ENCODE data around the gene PDE4B. TPM values are rescaled to one million over a fixed set of nuclear protein-coding genes. Genes with fewer than 3 reads are reported as not detected.

PDE4B gene
- total RNA-seq, 2 experiments from 2014 or later: 42.2 to 71.2 TPM

- Mint-ChIP-seq H3K4me1 (no peaks in the 10 kb centered on the region), H3K27ac (no peak overlapping the region), H3K36me3 (no peaks in the 10 kb centered on the region), H3K9me3 (ENCODE audit: low read depth) (no peaks in the 10 kb centered on the region), H3K4me3 (no peak overlapping the region), H3K27me3 (peaks cover 19% of the 10 kb centered on the region)
- ATAC-seq (no peak), DNase-seq (no peak)
- CTCF ChIA-PET: no interaction called here
Measured at GRCh38 chr1:66137235-66137634, 344.5 kb downstream of the PDE4B start.

DNA sequence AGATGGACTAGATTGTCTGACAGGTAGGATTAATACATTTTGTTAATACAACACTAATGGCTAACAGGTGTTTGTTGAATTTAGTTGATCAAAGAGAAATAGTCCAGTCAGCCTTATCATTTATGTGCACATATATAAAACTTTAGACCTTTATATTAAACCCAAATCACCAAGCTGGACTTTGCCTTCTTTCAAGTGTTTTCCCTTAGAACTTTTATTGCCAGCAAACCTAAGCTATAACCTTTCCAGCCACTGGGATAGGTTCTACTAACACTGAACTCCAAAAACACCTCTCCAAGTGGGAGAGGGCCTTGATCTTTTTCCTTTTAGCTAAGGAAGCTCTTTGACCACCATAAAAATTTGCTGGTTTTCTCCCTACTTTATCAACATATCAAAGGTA, 345.9 kb downstream of the PDE4B start:
- H3K4me3 Mint-ChIP-seq: no peak overlapping the region
- peaks cover 30% of the 10 kb centered on the region for H3K27me3 Mint-ChIP-seq
- H3K4me1 Mint-ChIP-seq: no peaks in the 10 kb centered on the region
- ATAC-seq: no peak
- CTCF ChIA-PET: interaction anchor here (0.7 to 1.0 kb wide), 2 partner anchors 12 to 126 kb away, joined by 3 read pairs; no protein-coding TSS in a partner anchor
- no peaks in the 10 kb centered on the region for H3K36me3 Mint-ChIP-seq
- H3K27ac Mint-ChIP-seq: no peak overlapping the region
- no peaks in the 10 kb centered on the region for H3K9me3 Mint-ChIP-seq (ENCODE audit: low read depth)
- no peak for DNase-seq

DNA sequence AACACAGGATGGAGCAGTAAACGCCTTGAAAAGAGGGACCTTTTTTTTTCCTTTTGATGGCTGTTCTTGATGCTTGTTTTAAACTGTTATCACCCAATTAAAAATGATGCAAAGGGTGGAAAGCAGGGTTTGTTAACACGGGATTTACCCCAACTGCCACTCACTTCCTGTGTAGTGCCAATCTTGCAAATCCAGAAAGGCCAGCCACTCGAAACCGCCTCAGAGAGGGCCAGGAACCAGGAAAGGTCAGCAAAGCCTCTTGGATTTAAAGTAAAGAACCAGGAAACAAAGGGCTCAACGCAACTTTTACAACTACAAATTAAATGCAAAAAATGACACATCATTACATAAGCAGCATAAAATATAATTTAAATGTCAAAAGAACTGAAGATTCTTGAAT, 347.4 kb downstream of the PDE4B start:
- Mint-ChIP-seq H3K27me3 (peaks cover 31% of the 10 kb centered on the region), H3K4me3 (no peak overlapping the region), H3K9me3 (ENCODE audit: low read depth) (no peaks in the 10 kb centered on the region), H3K27ac (no peak overlapping the region), H3K4me1 (no peaks in the 10 kb centered on the region), H3K36me3 (no peaks in the 10 kb centered on the region)
- CTCF ChIA-PET: no interaction called here
- no peak for DNase-seq
- no peak for ATAC-seq

- no peaks in the 10 kb centered on the region for H3K9me3 Mint-ChIP-seq (ENCODE audit: low read depth)
Measured at GRCh38 chr1:66143651-66144050, 351.0 kb downstream of the PDE4B start.

DNA sequence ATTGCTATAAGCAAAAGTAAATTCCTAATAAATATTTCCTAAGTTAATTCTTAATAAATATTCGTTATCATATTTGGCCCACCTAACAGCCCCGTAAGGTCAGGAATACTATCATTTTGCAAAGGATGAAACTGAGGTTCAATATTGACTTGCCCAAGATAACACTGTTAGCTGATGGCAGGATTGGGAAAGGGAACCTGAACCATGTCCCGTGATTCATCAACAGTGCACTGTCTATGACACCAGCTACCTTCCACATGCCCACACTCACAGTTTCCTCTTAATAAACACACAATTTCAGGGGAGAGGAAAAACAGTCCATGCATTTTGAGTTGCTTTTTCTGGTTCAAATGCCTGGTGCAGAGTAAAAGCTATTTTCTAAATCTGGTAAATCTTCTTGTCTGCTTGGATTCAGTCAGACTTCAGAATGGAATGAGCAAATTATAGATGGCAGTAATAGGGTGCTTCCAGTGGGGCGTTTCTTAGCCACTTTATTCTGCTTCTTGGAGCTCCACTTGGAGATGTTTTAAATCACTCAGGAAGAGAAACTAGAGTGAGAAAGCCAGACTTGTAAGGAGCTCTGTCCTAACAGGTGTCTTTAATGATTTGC, 354.6 kb downstream of the PDE4B start:
- Mint-ChIP-seq H3K4me3 (no peak overlapping the region), H3K36me3 (no peaks in the 10 kb centered on the region), H3K9me3 (ENCODE audit: low read depth) (no peaks in the 10 kb centered on the region), H3K27ac (no peak overlapping the region), H3K4me1 (no peaks in the 10 kb centered on the region), H3K27me3 (peaks cover 35% of the 10 kb centered on the region)
- ATAC-seq: no peak
- CTCF ChIA-PET: interaction anchor here (0.9 kb wide), 1 partner anchor 82 kb away, joined by 3 read pairs; no protein-coding TSS in a partner anchor
- no peak for DNase-seq

More at GRCh38 chr1:66143651-66144050, 351.0 kb downstream of the PDE4B start:
- Mint-ChIP-seq H3K27me3 (peaks cover 29% of the 10 kb centered on the region), H3K36me3 (no peaks in the 10 kb centered on the region), H3K4me1 (no peaks in the 10 kb centered on the region), H3K4me3 (no peak overlapping the region), H3K27ac (no peak overlapping the region)
- CTCF ChIA-PET: no interaction called here
- ATAC-seq (no peak), DNase-seq (no peak)

GRCh38 chr1:66152034-66152433, 359.3 kb downstream of the PDE4B start:
- Mint-ChIP-seq H3K4me3 (no peak overlapping the region), H3K36me3 (no peaks in the 10 kb centered on the region), H3K9me3 (ENCODE audit: low read depth) (no peaks in the 10 kb centered on the region), H3K4me1 (no peaks in the 10 kb centered on the region), H3K27ac (no peak overlapping the region), H3K27me3 (peaks cover 38% of the 10 kb centered on the region)
- CTCF ChIA-PET: no interaction called here
- ATAC-seq (no peak), DNase-seq (no peak)

DNA sequence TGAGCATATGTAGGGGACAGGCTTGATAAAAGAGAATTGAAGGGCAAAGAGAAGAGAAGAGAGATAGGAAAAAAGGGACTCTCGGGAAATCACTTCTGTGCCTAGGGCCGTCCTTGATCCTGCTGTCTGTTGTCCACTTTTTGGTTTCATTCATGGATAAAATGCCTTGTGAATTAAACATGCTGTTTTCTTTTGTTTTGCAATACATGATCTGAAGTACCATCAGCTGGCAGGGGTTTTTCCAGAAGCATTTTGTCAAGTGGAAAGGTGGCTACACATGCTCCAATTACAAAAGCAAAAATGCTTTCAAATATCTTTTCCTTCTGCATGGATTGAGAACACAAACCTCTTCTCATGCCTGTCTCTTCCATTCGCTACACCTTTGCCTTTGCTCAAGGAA, 361.7 kb downstream of the PDE4B start:
- Mint-ChIP-seq H3K4me3 (no peak overlapping the region), H3K9me3 (ENCODE audit: low read depth) (no peaks in the 10 kb centered on the region), H3K27ac (no peak overlapping the region), H3K36me3 (no peaks in the 10 kb centered on the region), H3K4me1 (no peaks in the 10 kb centered on the region), H3K27me3 (peaks cover 40% of the 10 kb centered on the region)
- DNase-seq (no peak), ATAC-seq (no peak)
- CTCF ChIA-PET: no interaction called here

GRCh38 chr1:66156144-66156543, 363.4 kb downstream of the PDE4B start:
- ATAC-seq (no peak), DNase-seq (no peak)
- Mint-ChIP-seq H3K27me3 (peaks cover 44% of the 10 kb centered on the region), H3K9me3 (ENCODE audit: low read depth) (no peaks in the 10 kb centered on the region), H3K27ac (no peak overlapping the region), H3K4me1 (no peaks in the 10 kb centered on the region), H3K4me3 (no peak overlapping the region), H3K36me3 (no peaks in the 10 kb centered on the region)
- CTCF ChIA-PET: no interaction called here

DNA sequence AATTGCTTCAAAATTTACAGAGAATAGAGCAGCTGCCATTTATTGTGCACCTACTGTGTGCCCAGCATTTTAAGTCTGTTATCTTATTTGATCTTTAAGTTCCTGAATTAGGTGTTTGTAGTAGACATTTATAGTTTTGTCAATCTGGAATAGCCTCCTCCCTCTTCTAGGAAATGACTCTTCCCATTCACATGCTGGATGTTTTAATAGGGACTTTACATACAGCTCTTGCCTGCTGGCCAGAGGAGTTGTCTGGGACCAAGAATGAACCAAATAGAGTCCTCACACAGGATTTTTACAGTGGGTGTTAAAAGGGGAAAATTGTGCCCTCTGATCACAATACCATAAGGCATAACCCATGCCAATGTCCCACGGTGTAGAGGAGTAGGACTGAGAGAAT, 367.1 kb downstream of the PDE4B start:
- Mint-ChIP-seq H3K4me3 (no peak overlapping the region), H3K27ac (no peak overlapping the region), H3K9me3 (ENCODE audit: low read depth) (no peaks in the 10 kb centered on the region), H3K36me3 (no peaks in the 10 kb centered on the region), H3K27me3 (peaks cover 33% of the 10 kb centered on the region), H3K4me1 (no peaks in the 10 kb centered on the region)
- CTCF ChIA-PET: no interaction called here
- no peak for DNase-seq
- ATAC-seq: no peak

- Mint-ChIP-seq H3K36me3 (no peaks in the 10 kb centered on the region), H3K4me1 (no peaks in the 10 kb centered on the region), H3K9me3 (ENCODE audit: low read depth) (no peaks in the 10 kb centered on the region), H3K4me3 (no peak overlapping the region), H3K27me3 (peaks cover 33% of the 10 kb centered on the region), H3K27ac (no peak overlapping the region)
- DNase-seq (no peak), ATAC-seq (no peak)
- CTCF ChIA-PET: no interaction called here
Measured at GRCh38 chr1:66160719-66161118, 368.0 kb downstream of the PDE4B start.

- H3K4me3 Mint-ChIP-seq: no peak overlapping the region
- no peaks in the 10 kb centered on the region for H3K9me3 Mint-ChIP-seq (ENCODE audit: low read depth)
- peaks cover 16% of the 10 kb centered on the region for H3K4me1 Mint-ChIP-seq
- CTCF ChIA-PET: no interaction called here
- ATAC-seq (no peak), DNase-seq (no peak)
- peaks cover 48% of the 10 kb centered on the region for H3K27me3 Mint-ChIP-seq
- no peak overlapping the region for H3K27ac Mint-ChIP-seq
- no peaks in the 10 kb centered on the region for H3K36me3 Mint-ChIP-seq
Measured at GRCh38 chr1:66166753-66167152, 374.1 kb downstream of the PDE4B start.

DNA sequence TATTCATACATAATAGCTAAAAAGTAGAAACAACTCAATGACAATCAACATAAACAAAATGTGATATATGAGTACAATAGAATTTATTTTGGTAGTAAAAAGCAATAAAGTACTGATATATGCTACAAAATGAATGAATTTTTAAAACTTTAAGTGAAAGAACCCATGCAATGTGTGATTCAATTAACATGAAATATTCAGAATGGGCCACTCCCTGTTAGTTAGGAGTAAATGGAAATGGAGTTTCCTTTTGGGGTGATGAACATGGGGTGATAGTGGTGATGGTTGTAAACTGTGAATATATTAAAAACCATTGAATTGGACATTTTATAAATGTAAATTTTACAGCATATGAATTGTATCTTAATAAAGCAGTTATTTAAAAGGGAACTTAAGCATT, 374.6 kb downstream of the PDE4B start:
- CTCF ChIA-PET: no interaction called here
- Mint-ChIP-seq H3K4me1 (peaks cover 16% of the 10 kb centered on the region), H3K27me3 (peaks cover 47% of the 10 kb centered on the region), H3K36me3 (no peaks in the 10 kb centered on the region), H3K9me3 (ENCODE audit: low read depth) (no peaks in the 10 kb centered on the region), H3K27ac (no peak overlapping the region), H3K4me3 (no peak overlapping the region)
- ATAC-seq (no peak), DNase-seq (no peak)

GRCh38 chr1:66168467-66168887, 375.8 kb downstream of the PDE4B start:
- DNase-seq (no peak), ATAC-seq (no peak)
- no peak overlapping the region for H3K4me3 Mint-ChIP-seq
- no peaks in the 10 kb centered on the region for H3K9me3 Mint-ChIP-seq (ENCODE audit: low read depth)
- H3K27ac Mint-ChIP-seq: no peak overlapping the region
- peaks cover 44% of the 10 kb centered on the region for H3K27me3 Mint-ChIP-seq
- H3K4me1 Mint-ChIP-seq: peaks cover 16% of the 10 kb centered on the region
- H3K36me3 Mint-ChIP-seq: no peaks in the 10 kb centered on the region
- CTCF ChIA-PET: no interaction called here

GRCh38 chr1:66168948-66169671, 376.4 kb downstream of the PDE4B start:
- CTCF ChIA-PET: interaction anchor here (1.0 to 1.5 kb wide), 2 partner anchors 74 to 277 kb away, joined by 3 read pairs; no protein-coding TSS in a partner anchor

More at GRCh38 chr1:66168948-66169671, 376.4 kb downstream of the PDE4B start:
- no peak for ATAC-seq
- H3K36me3 Mint-ChIP-seq: no peaks in the 10 kb centered on the region
- no peak for DNase-seq
- H3K27ac Mint-ChIP-seq: no peak overlapping the region
- no peak overlapping the region for H3K4me3 Mint-ChIP-seq
- peaks cover 40% of the 10 kb centered on the region for H3K27me3 Mint-ChIP-seq
- H3K4me1 Mint-ChIP-seq: peaks cover 16% of the 10 kb centered on the region
- H3K9me3 Mint-ChIP-seq (ENCODE audit: low read depth): no peaks in the 10 kb centered on the region
